GM13976 (cell line): ENCODE results near the gene INAFM2.

ENCODE experiments used
- DNase-seq: peaks from one replicate; pipeline ENCODE4 v3.0.0; 2012; ENCODE audit warnings: low spot score
- CTCF ChIP-seq: IDR thresholded peaks from 2 replicates; pipeline ENCODE4 v1.5.1; 2012; ENCODE audit warnings: borderline replicate concordance, mild to moderate bottlenecking; ENCODE audit not compliant: insufficient read depth; ENCODE audit errors: extremely low read depth, missing control alignments, control extremely low read depth
- in situ Hi-C: fragments of 300-500 bp; cut with MboI; formaldehyde crosslinking; loops from one replicate; pipeline ENCODE4 v1.12.0; 2022; ENCODE audit warnings: low sequenced_read_pairs, mixed read lengths, inconsistent platforms; ENCODE audit not compliant: unreplicated experiment

The INAFM2 gene

GRCh38 chr15:40316931-40317330 lies 6.6 kb upstream of the INAFM2 start:
- in situ Hi-C loops: no loop called here
- TF ChIP-seq CTCF: no peak

GRCh38 chr15:40317580-40317979 lies 5.9 kb upstream of the INAFM2 start:
- in situ Hi-C loops: no loop called here
- TF ChIP-seq CTCF: no peak
- DNase-seq: no peak

More at GRCh38 chr15:40316931-40317330, 6.6 kb upstream of the INAFM2 start:
- no peak for DNase-seq

GRCh38 chr15:40320409-40320808 lies 3.1 kb upstream of the INAFM2 start:
- no peak for DNase-seq
- in situ Hi-C loops: no loop called here
- no peak for TF ChIP-seq CTCF

GRCh38 chr15:40320931-40321371 lies 2.5 kb upstream of the INAFM2 start:
- in situ Hi-C loops: no loop called here
- DNase-seq: peak; percentile 76
- TF ChIP-seq CTCF: peak; percentile 82

GRCh38 chr15:40322531-40323238 lies 807 bp upstream of the INAFM2 start:
- no peak for DNase-seq
- TF ChIP-seq CTCF: no peak
- in situ Hi-C loops: no loop called here

GRCh38 chr15:40323953-40324937 lies 753 bp downstream of the INAFM2 start:
- no peak for TF ChIP-seq CTCF
- in situ Hi-C loops: no loop called here
- peak; percentile 59 for DNase-seq
